HCT116 (cell line): ENCODE results near the gene ZFHX3. TPM values are rescaled to one million over a fixed set of nuclear protein-coding genes. Genes with fewer than 3 reads are reported as not detected.

Experiments used
- ATAC-seq: fragments of 200-7000 bp; cut with Tn5 transposase; 2 replicates; pipeline ENCODE4 v1.9.1; 2020; ENCODE audit warnings: mild to moderate bottlenecking, moderate library complexity
- BruUV-seq: library from RNA; stranded (reverse); fragments of 400-500 nt; replicated peaks from 2 replicates; lab custom pipeline; 2021; lab: Mats Ljungman, UMichigan
- CTCF ChIA-PET: fragments of 300-600 bp; sonication (Branson Sonifier 250); formaldehyde crosslinking; loops from one replicate; lab custom pipeline; 2021; ENCODE audit warnings: antibody characterized with exemption; lab: Charles Lee
- POLR2A ChIA-PET: fragments of 300-600, 350-600 bp; sonication (Branson Sonifier 250); formaldehyde crosslinking; loops from one replicate; lab custom pipeline; 2021; ENCODE audit warnings: antibody characterized with exemption; lab: Charles Lee
- RAD21 ChIA-PET, 2 experiments: fragments of 300-600 bp; sonication (Branson Sonifier 250); formaldehyde crosslinking; loops; one replicate each; lab custom pipeline; 2023; ENCODE audit warnings: low total read pairs in 2 of 2; ENCODE audit not compliant: uncharacterized antibody in 2 of 2, unreplicated experiment in 2 of 2, low non-redundant PET in 1 of 2; lab: Charles Lee
- DNase-seq: peaks from one replicate; pipeline ENCODE4 v3.0.0-alpha.2; 2010; ENCODE audit warnings: low read depth, low spot score
- H2AFZ ChIP-seq: fragments of 200-600 bp; shearing (Covaris generic), sonication (generic); 2 replicates; pipeline ENCODE4 v1.6.1; 2017; ENCODE audit warnings: low read depth, mixed run types, mixed read lengths, antibody characterized with exemption, low read length; ENCODE audit not compliant: poor library complexity, severe bottlenecking
- H3K27ac ChIP-seq: 2 replicates; pipeline ENCODE4 v1.5.1; 2012; ENCODE audit warnings: low read depth, low read length
- H3K27me3 ChIP-seq: fragments of 200-600 bp; sonication (generic); 2 replicates; pipeline ENCODE4 v1.6.1; 2016; ENCODE audit warnings: mixed run types, low read length, mixed read lengths; ENCODE audit not compliant: insufficient read depth
- H3K36me3 ChIP-seq, 2 experiments: fragments of 200-500 bp in 1 of 2; fragments of 200-600 bp in 1 of 2; sonication (Bioruptor generic) in 1 of 2; sonication (generic) in 1 of 2; 2 replicates each; pipeline versions ENCODE4 v1.5.1 to v1.6.1; 2014 to 2016; ENCODE audit warnings: low read length in 2 of 2, inconsistent platforms in 1 of 2, mixed read lengths in 1 of 2, mixed run types in 1 of 2; ENCODE audit not compliant: insufficient read depth in 2 of 2, control insufficient read depth in 1 of 2
- H3K4me1 ChIP-seq, 2 experiments: fragments of 200-600 bp in 1 of 2; sonication (generic) in 1 of 2; 2 replicates each; pipeline versions ENCODE4 v1.5.1 to v1.6.1; 2012 to 2017; ENCODE audit warnings: low read length in 2 of 2, inconsistent platforms in 1 of 2, mild to moderate bottlenecking in 1 of 2, mixed read lengths in 1 of 2, mixed run types in 1 of 2, moderate library complexity in 1 of 2; ENCODE audit not compliant: insufficient read depth in 2 of 2, control insufficient read depth in 1 of 2
- H3K4me2 ChIP-seq: fragments of 200-600 bp; sonication (generic); 2 replicates; pipeline ENCODE4 v1.6.1; 2017; ENCODE audit warnings: mixed run types, low read length, mixed read lengths
- H3K4me3 ChIP-seq, 2 experiments: fragments of 200-600 bp in 1 of 2; sonication (generic) in 1 of 2; replicated peaks in 1 of 2; 2 replicates each; pipeline ENCODE4 v1.5.1; 2011 to 2016; ENCODE audit warnings: low read length in 2 of 2, control low read depth in 1 of 2, low read depth in 1 of 2, mild to moderate bottlenecking in 1 of 2, mixed read lengths in 1 of 2, mixed run types in 1 of 2
- H3K79me2 ChIP-seq: fragments of 200-600 bp; sonication (generic); 2 replicates; pipeline ENCODE4 v1.6.1; 2017; ENCODE audit warnings: mild to moderate bottlenecking, mixed run types, low read length, moderate library complexity, mixed read lengths; ENCODE audit not compliant: insufficient read depth
- H3K9ac ChIP-seq: fragments of 200-600 bp; sonication (generic); 2 replicates; pipeline ENCODE4 v1.6.1; 2016; ENCODE audit warnings: low read length, mixed read lengths
- H3K9me2 ChIP-seq: fragments of 200-600 bp; sonication (generic), shearing (Covaris generic); 2 replicates; pipeline ENCODE4 v1.6.1; 2017; ENCODE audit warnings: mixed run types, mild to moderate bottlenecking, moderate library complexity; ENCODE audit not compliant: insufficient read depth
- H3K9me3 ChIP-seq, 2 experiments: fragments of 200-500 bp in 1 of 2; fragments of 200-600 bp in 1 of 2; sonication (Bioruptor generic) in 1 of 2; sonication (generic) in 1 of 2; 2 replicates each; pipeline ENCODE4 v1.6.1; 2014 to 2017; ENCODE audit warnings: low read length in 2 of 2, mixed read lengths in 2 of 2, inconsistent platforms in 1 of 2, low read depth in 1 of 2, mild to moderate bottlenecking in 1 of 2, mixed run types in 1 of 2, moderate library complexity in 1 of 2; ENCODE audit not compliant: control insufficient read depth in 1 of 2, insufficient read depth in 1 of 2
- H4K20me1 ChIP-seq: fragments of 200-600 bp; sonication (generic), shearing (Covaris generic); 2 replicates; pipeline ENCODE4 v1.6.1; 2017; ENCODE audit warnings: mixed run types, mild to moderate bottlenecking, moderate library complexity; ENCODE audit not compliant: insufficient read depth
- CEBPB ChIP-seq: IDR thresholded peaks from 2 replicates; pipeline ENCODE4 v1.6.1; 2012; ENCODE audit warnings: low read depth
- ELF1 ChIP-seq: IDR thresholded peaks from 2 replicates; pipeline ENCODE4 v1.6.1; 2012; ENCODE audit warnings: low read depth, borderline replicate concordance
- EZH2 ChIP-seq: fragments of 200-600 bp; sonication (generic); IDR thresholded peaks from 2 replicates; pipeline ENCODE4 v1.6.1; 2017; ENCODE audit warnings: antibody characterized with exemption, mixed run types
- EZH2phosphoT487 ChIP-seq: fragments of 200-600 bp; IDR thresholded peaks from 2 replicates; pipeline ENCODE4 v1.6.1; 2018; ENCODE audit warnings: antibody characterized with exemption, borderline replicate concordance
- FOSL1 ChIP-seq: IDR thresholded peaks from 2 replicates; pipeline ENCODE4 v1.6.1; 2012; ENCODE audit warnings: low read depth
- POLR2A ChIP-seq: IDR thresholded peaks from 2 replicates; pipeline ENCODE4 v1.7.0; 2011; ENCODE audit warnings: borderline replicate concordance; ENCODE audit not compliant: insufficient read depth, insufficient read length; ENCODE audit errors: extremely low read depth
- POLR2AphosphoS5 ChIP-seq: IDR thresholded peaks from 2 replicates; pipeline ENCODE4 v1.6.1; 2011; ENCODE audit warnings: mild to moderate bottlenecking, low read depth, low read length, moderate library complexity
- RAD21 ChIP-seq: IDR thresholded peaks from 2 replicates; pipeline ENCODE4 v1.6.1; 2012; ENCODE audit warnings: low read depth, mild to moderate bottlenecking
- REST ChIP-seq: IDR thresholded peaks from 2 replicates; pipeline ENCODE4 v1.6.1; 2012; ENCODE audit warnings: low read depth
- SP1 ChIP-seq: IDR thresholded peaks from 2 replicates; pipeline ENCODE4 v1.6.1; 2012; ENCODE audit warnings: low read depth
- SRF ChIP-seq: IDR thresholded peaks from 2 replicates; pipeline ENCODE4 v1.6.1; 2012; ENCODE audit warnings: low read depth
- TCF7L2 ChIP-seq: IDR thresholded peaks from 2 replicates; pipeline ENCODE4 v1.7.0; 2011; ENCODE audit warnings: borderline replicate concordance, inconsistent platforms; ENCODE audit not compliant: insufficient read depth, insufficient read length; ENCODE audit errors: extremely low read depth
- YY1 ChIP-seq: IDR thresholded peaks from 2 replicates; pipeline ENCODE4 v1.6.1; 2011; ENCODE audit warnings: low read length, low read depth, moderate library complexity, mild to moderate bottlenecking; ENCODE audit not compliant: insufficient replicate concordance; ENCODE audit errors: extremely low read depth
- ZFX ChIP-seq: fragments of 450-650 bp; IDR thresholded peaks from 2 replicates; pipeline ENCODE4 v1.6.1; 2017
- ZNF274 ChIP-seq: fragments of 200-500 bp; sonication (Bioruptor generic); IDR thresholded peaks from 2 replicates; pipeline ENCODE4 v1.6.1; 2014; ENCODE audit warnings: mild to moderate bottlenecking, low read depth, low read length, inconsistent platforms
- intact Hi-C: fragments of 100-400 bp; cut with micrococcal nuclease; formaldehyde crosslinking; loops from 2 replicates; pipeline ENCODE4 v1.10.0; 2022
- total RNA-seq: library from RNA; stranded (reverse); gene quantifications from one replicate; pipeline ENCODE4 v1.2.1, GENCODE V29; 2021; ENCODE audit not compliant: unreplicated experiment
- TF ChIP-seq, protein P1 (sequence below): IDR thresholded peaks from 2 replicates; pipeline ENCODE4 v1.6.1; 2012
- TF ChIP-seq, protein P2 (sequence below), 3 experiments: fragments of 200-600 bp in 1 of 3; sonication (generic) in 1 of 3; IDR thresholded peaks in 2 of 3; conservative IDR thresholded peaks in 1 of 3; 2 replicates each; pipeline ENCODE4 v1.5.1; 2012 to 2017; ENCODE audit warnings: low read depth in 2 of 3, low read length in 2 of 3, antibody characterized with exemption in 1 of 3, borderline replicate concordance in 1 of 3, control low read depth in 1 of 3, mild to moderate bottlenecking in 1 of 3, mixed read lengths in 1 of 3, mixed run types in 1 of 3, moderate library complexity in 1 of 3; ENCODE audit not compliant: insufficient read depth in 1 of 3

Gene ZFHX3
- total RNA-seq, 1 experiment from 2014 or later = 6.3 TPM

DNA sequence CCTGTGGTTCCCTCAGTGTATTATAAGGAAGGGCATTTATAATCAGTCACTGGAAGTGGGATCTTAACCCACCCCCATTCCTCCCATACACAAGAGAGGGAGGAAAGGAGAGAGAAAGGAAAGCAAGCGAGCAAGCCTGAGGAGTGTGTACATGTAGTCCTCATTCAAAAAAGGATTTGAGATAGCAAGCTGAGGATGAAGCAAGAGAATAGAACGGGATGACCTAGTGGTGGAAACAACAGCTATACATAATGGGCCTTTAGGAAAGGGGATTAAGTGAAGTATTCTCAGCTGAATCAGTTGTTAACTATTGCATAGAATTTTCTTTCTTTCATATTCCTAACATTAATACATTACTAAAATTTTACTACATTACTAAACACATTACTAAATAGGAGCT lies 281.4 kb downstream of the ZFHX3 start:
- CTCF ChIA-PET = no interaction called here
- BruUV-seq = no TSS peak
- intact Hi-C loops = no loop called here
- H4K20me1 ChIP-seq = no peaks in the 10 kb centered on the region
- no peaks in the 10 kb centered on the region for H3K27me3 ChIP-seq
- H3K36me3 ChIP-seq = no peaks in the 10 kb centered on the region
- H3K4me3 ChIP-seq = no peak overlapping the region
- no peak for DNase-seq
- POLR2A ChIA-PET = no interaction called here
- H3K79me2 ChIP-seq = no peaks in the 10 kb centered on the region
- H3K9ac ChIP-seq = no peak overlapping the region
- H3K9me2 ChIP-seq = no peaks in the 10 kb centered on the region
- H2AFZ ChIP-seq = no peak overlapping the region
- TF ChIP-seq, protein P1, sequence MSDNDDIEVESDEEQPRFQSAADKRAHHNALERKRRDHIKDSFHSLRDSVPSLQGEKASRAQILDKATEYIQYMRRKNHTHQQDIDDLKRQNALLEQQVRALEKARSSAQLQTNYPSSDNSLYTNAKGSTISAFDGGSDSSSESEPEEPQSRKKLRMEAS = no peak
- no peak for TF ChIP-seq POLR2A
- TF ChIP-seq YY1 = no peak
- no peak for TF ChIP-seq ZNF274
- TF ChIP-seq FOSL1 = no peak
- no peak for TF ChIP-seq TCF7L2
- TF ChIP-seq RAD21 = no peak
- no peak for TF ChIP-seq REST
- no peak for TF ChIP-seq ELF1
- TF ChIP-seq SRF = no peak
- TF ChIP-seq EZH2phosphoT487 = no peak
- TF ChIP-seq ZFX = no peak
- no peak for TF ChIP-seq SP1
- TF ChIP-seq, protein P2, sequence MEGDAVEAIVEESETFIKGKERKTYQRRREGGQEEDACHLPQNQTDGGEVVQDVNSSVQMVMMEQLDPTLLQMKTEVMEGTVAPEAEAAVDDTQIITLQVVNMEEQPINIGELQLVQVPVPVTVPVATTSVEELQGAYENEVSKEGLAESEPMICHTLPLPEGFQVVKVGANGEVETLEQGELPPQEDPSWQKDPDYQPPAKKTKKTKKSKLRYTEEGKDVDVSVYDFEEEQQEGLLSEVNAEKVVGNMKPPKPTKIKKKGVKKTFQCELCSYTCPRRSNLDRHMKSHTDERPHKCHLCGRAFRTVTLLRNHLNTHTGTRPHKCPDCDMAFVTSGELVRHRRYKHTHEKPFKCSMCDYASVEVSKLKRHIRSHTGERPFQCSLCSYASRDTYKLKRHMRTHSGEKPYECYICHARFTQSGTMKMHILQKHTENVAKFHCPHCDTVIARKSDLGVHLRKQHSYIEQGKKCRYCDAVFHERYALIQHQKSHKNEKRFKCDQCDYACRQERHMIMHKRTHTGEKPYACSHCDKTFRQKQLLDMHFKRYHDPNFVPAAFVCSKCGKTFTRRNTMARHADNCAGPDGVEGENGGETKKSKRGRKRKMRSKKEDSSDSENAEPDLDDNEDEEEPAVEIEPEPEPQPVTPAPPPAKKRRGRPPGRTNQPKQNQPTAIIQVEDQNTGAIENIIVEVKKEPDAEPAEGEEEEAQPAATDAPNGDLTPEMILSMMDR (IDR thresholded peaks at IDR 0.05 in 2 of 3, conservative IDR thresholded peaks at IDR 0.05 in 1 of 3; ENCODE audit: borderline replicate concordance in 1 of 3, insufficient read depth in 1 of 3, low read depth in 2 of 3, low read length in 2 of 3) = no peak
- TF ChIP-seq POLR2AphosphoS5 = no peak
- TF ChIP-seq CEBPB = no peak
- no peak for TF ChIP-seq EZH2
- no peaks in the 10 kb centered on the region for H3K4me1 ChIP-seq
- H3K4me2 ChIP-seq = no peak overlapping the region
- RAD21 ChIA-PET = no interaction called here
- no peak overlapping the region for H3K27ac ChIP-seq
- no peak for ATAC-seq
- H3K9me3 ChIP-seq = no peaks in the 10 kb centered on the region
